HCT116 (cell line): ENCODE results near the gene SRGAP1. TPM values are rescaled to one million over a fixed set of nuclear protein-coding genes. Genes with fewer than 3 reads are reported as not detected.

Source experiments
- ATAC-seq: fragments of 200-7000 bp; cut with Tn5 transposase; 2 replicates; pipeline ENCODE4 v1.9.1; 2020; ENCODE audit warnings: mild to moderate bottlenecking, moderate library complexity
- BruUV-seq: library from RNA; stranded (reverse); fragments of 400-500 nt; replicated peaks from 2 replicates; lab custom pipeline; 2021; lab: Mats Ljungman, UMichigan
- CTCF ChIA-PET: fragments of 300-600 bp; sonication (Branson Sonifier 250); formaldehyde crosslinking; loops from one replicate; lab custom pipeline; 2021; ENCODE audit warnings: antibody characterized with exemption; lab: Charles Lee
- POLR2A ChIA-PET: fragments of 300-600, 350-600 bp; sonication (Branson Sonifier 250); formaldehyde crosslinking; loops from one replicate; lab custom pipeline; 2021; ENCODE audit warnings: antibody characterized with exemption; lab: Charles Lee
- RAD21 ChIA-PET, 2 experiments: fragments of 300-600 bp; sonication (Branson Sonifier 250); formaldehyde crosslinking; loops; one replicate each; lab custom pipeline; 2023; ENCODE audit warnings: low total read pairs in 2 of 2; ENCODE audit not compliant: uncharacterized antibody in 2 of 2, unreplicated experiment in 2 of 2, low non-redundant PET in 1 of 2; lab: Charles Lee
- DNase-seq: peaks from one replicate; pipeline ENCODE4 v3.0.0-alpha.2; 2010; ENCODE audit warnings: low read depth, low spot score
- H2AFZ ChIP-seq: fragments of 200-600 bp; shearing (Covaris generic), sonication (generic); 2 replicates; pipeline ENCODE4 v1.6.1; 2017; ENCODE audit warnings: low read depth, mixed run types, mixed read lengths, antibody characterized with exemption, low read length; ENCODE audit not compliant: poor library complexity, severe bottlenecking
- H3K27ac ChIP-seq: 2 replicates; pipeline ENCODE4 v1.5.1; 2012; ENCODE audit warnings: low read depth, low read length
- H3K27me3 ChIP-seq: fragments of 200-600 bp; sonication (generic); 2 replicates; pipeline ENCODE4 v1.6.1; 2016; ENCODE audit warnings: mixed run types, low read length, mixed read lengths; ENCODE audit not compliant: insufficient read depth
- H3K36me3 ChIP-seq, 2 experiments: fragments of 200-500 bp in 1 of 2; fragments of 200-600 bp in 1 of 2; sonication (Bioruptor generic) in 1 of 2; sonication (generic) in 1 of 2; 2 replicates each; pipeline versions ENCODE4 v1.5.1 to v1.6.1; 2014 to 2016; ENCODE audit warnings: low read length in 2 of 2, inconsistent platforms in 1 of 2, mixed read lengths in 1 of 2, mixed run types in 1 of 2; ENCODE audit not compliant: insufficient read depth in 2 of 2, control insufficient read depth in 1 of 2
- H3K4me1 ChIP-seq, 2 experiments: fragments of 200-600 bp in 1 of 2; sonication (generic) in 1 of 2; 2 replicates each; pipeline versions ENCODE4 v1.5.1 to v1.6.1; 2012 to 2017; ENCODE audit warnings: low read length in 2 of 2, inconsistent platforms in 1 of 2, mild to moderate bottlenecking in 1 of 2, mixed read lengths in 1 of 2, mixed run types in 1 of 2, moderate library complexity in 1 of 2; ENCODE audit not compliant: insufficient read depth in 2 of 2, control insufficient read depth in 1 of 2
- H3K4me2 ChIP-seq: fragments of 200-600 bp; sonication (generic); 2 replicates; pipeline ENCODE4 v1.6.1; 2017; ENCODE audit warnings: mixed run types, low read length, mixed read lengths
- H3K4me3 ChIP-seq, 2 experiments: fragments of 200-600 bp in 1 of 2; sonication (generic) in 1 of 2; replicated peaks in 1 of 2; 2 replicates each; pipeline ENCODE4 v1.5.1; 2011 to 2016; ENCODE audit warnings: low read length in 2 of 2, control low read depth in 1 of 2, low read depth in 1 of 2, mild to moderate bottlenecking in 1 of 2, mixed read lengths in 1 of 2, mixed run types in 1 of 2
- H3K79me2 ChIP-seq: fragments of 200-600 bp; sonication (generic); 2 replicates; pipeline ENCODE4 v1.6.1; 2017; ENCODE audit warnings: mild to moderate bottlenecking, mixed run types, low read length, moderate library complexity, mixed read lengths; ENCODE audit not compliant: insufficient read depth
- H3K9ac ChIP-seq: fragments of 200-600 bp; sonication (generic); 2 replicates; pipeline ENCODE4 v1.6.1; 2016; ENCODE audit warnings: low read length, mixed read lengths
- H3K9me2 ChIP-seq: fragments of 200-600 bp; sonication (generic), shearing (Covaris generic); 2 replicates; pipeline ENCODE4 v1.6.1; 2017; ENCODE audit warnings: mixed run types, mild to moderate bottlenecking, moderate library complexity; ENCODE audit not compliant: insufficient read depth
- H3K9me3 ChIP-seq, 2 experiments: fragments of 200-500 bp in 1 of 2; fragments of 200-600 bp in 1 of 2; sonication (Bioruptor generic) in 1 of 2; sonication (generic) in 1 of 2; 2 replicates each; pipeline ENCODE4 v1.6.1; 2014 to 2017; ENCODE audit warnings: low read length in 2 of 2, mixed read lengths in 2 of 2, inconsistent platforms in 1 of 2, low read depth in 1 of 2, mild to moderate bottlenecking in 1 of 2, mixed run types in 1 of 2, moderate library complexity in 1 of 2; ENCODE audit not compliant: control insufficient read depth in 1 of 2, insufficient read depth in 1 of 2
- H4K20me1 ChIP-seq: fragments of 200-600 bp; sonication (generic), shearing (Covaris generic); 2 replicates; pipeline ENCODE4 v1.6.1; 2017; ENCODE audit warnings: mixed run types, mild to moderate bottlenecking, moderate library complexity; ENCODE audit not compliant: insufficient read depth
- ATF3 ChIP-seq: IDR thresholded peaks from 2 replicates; pipeline ENCODE4 v1.6.1; 2012
- CBX3 ChIP-seq: IDR thresholded peaks from 2 replicates; pipeline ENCODE4 v1.6.1; 2012; ENCODE audit warnings: low read depth
- CEBPB ChIP-seq: IDR thresholded peaks from 2 replicates; pipeline ENCODE4 v1.6.1; 2012; ENCODE audit warnings: low read depth
- CTCF ChIP-seq, 3 experiments: fragments of 200-600 bp in 1 of 3; sonication (generic) in 1 of 3; IDR thresholded peaks in 2 of 3; conservative IDR thresholded peaks in 1 of 3; 2 replicates each; pipeline ENCODE4 v1.5.1; 2012 to 2017; ENCODE audit warnings: low read depth in 2 of 3, low read length in 2 of 3, antibody characterized with exemption in 1 of 3, borderline replicate concordance in 1 of 3, control low read depth in 1 of 3, mild to moderate bottlenecking in 1 of 3, mixed read lengths in 1 of 3, mixed run types in 1 of 3, moderate library complexity in 1 of 3; ENCODE audit not compliant: insufficient read depth in 1 of 3
- EGR1 ChIP-seq: IDR thresholded peaks from 2 replicates; pipeline ENCODE4 v1.6.1; 2012; ENCODE audit warnings: low read depth
- EZH2 ChIP-seq: fragments of 200-600 bp; sonication (generic); IDR thresholded peaks from 2 replicates; pipeline ENCODE4 v1.6.1; 2017; ENCODE audit warnings: antibody characterized with exemption, mixed run types
- EZH2phosphoT487 ChIP-seq: fragments of 200-600 bp; IDR thresholded peaks from 2 replicates; pipeline ENCODE4 v1.6.1; 2018; ENCODE audit warnings: antibody characterized with exemption, borderline replicate concordance
- FOSL1 ChIP-seq: IDR thresholded peaks from 2 replicates; pipeline ENCODE4 v1.6.1; 2012; ENCODE audit warnings: low read depth
- JUND ChIP-seq: IDR thresholded peaks from 2 replicates; pipeline ENCODE4 v1.6.1; 2012
- POLR2A ChIP-seq: IDR thresholded peaks from 2 replicates; pipeline ENCODE4 v1.7.0; 2011; ENCODE audit warnings: borderline replicate concordance; ENCODE audit not compliant: insufficient read depth, insufficient read length; ENCODE audit errors: extremely low read depth
- RAD21 ChIP-seq: IDR thresholded peaks from 2 replicates; pipeline ENCODE4 v1.6.1; 2012; ENCODE audit warnings: low read depth, mild to moderate bottlenecking
- REST ChIP-seq: IDR thresholded peaks from 2 replicates; pipeline ENCODE4 v1.6.1; 2012; ENCODE audit warnings: low read depth
- SIN3A ChIP-seq: IDR thresholded peaks from 2 replicates; pipeline ENCODE4 v1.6.1; 2012; ENCODE audit warnings: low read depth
- SP1 ChIP-seq: IDR thresholded peaks from 2 replicates; pipeline ENCODE4 v1.6.1; 2012; ENCODE audit warnings: low read depth
- TCF7L2 ChIP-seq: IDR thresholded peaks from 2 replicates; pipeline ENCODE4 v1.7.0; 2011; ENCODE audit warnings: borderline replicate concordance, inconsistent platforms; ENCODE audit not compliant: insufficient read depth, insufficient read length; ENCODE audit errors: extremely low read depth
- YY1 ChIP-seq: IDR thresholded peaks from 2 replicates; pipeline ENCODE4 v1.6.1; 2011; ENCODE audit warnings: low read length, low read depth, moderate library complexity, mild to moderate bottlenecking; ENCODE audit not compliant: insufficient replicate concordance; ENCODE audit errors: extremely low read depth
- ZFX ChIP-seq: fragments of 450-650 bp; IDR thresholded peaks from 2 replicates; pipeline ENCODE4 v1.6.1; 2017
- ZNF274 ChIP-seq: fragments of 200-500 bp; sonication (Bioruptor generic); IDR thresholded peaks from 2 replicates; pipeline ENCODE4 v1.6.1; 2014; ENCODE audit warnings: mild to moderate bottlenecking, low read depth, low read length, inconsistent platforms
- intact Hi-C: fragments of 100-400 bp; cut with micrococcal nuclease; formaldehyde crosslinking; loops from 2 replicates; pipeline ENCODE4 v1.10.0; 2022
- total RNA-seq: library from RNA; stranded (reverse); gene quantifications from one replicate; pipeline ENCODE4 v1.2.1, GENCODE V29; 2021; ENCODE audit not compliant: unreplicated experiment
- TF ChIP-seq, protein P1 (sequence below): IDR thresholded peaks from 2 replicates; pipeline ENCODE4 v1.6.1; 2012
- TF ChIP-seq, protein P2 (sequence below): IDR thresholded peaks from 2 replicates; pipeline ENCODE4 v1.6.1; 2011; ENCODE audit warnings: mild to moderate bottlenecking, low read length, moderate library complexity; ENCODE audit not compliant: insufficient replicate concordance; ENCODE audit errors: extremely low read depth

The SRGAP1 gene
- total RNA-seq, 1 experiment from 2014 or later, result 16.6 TPM

DNA sequence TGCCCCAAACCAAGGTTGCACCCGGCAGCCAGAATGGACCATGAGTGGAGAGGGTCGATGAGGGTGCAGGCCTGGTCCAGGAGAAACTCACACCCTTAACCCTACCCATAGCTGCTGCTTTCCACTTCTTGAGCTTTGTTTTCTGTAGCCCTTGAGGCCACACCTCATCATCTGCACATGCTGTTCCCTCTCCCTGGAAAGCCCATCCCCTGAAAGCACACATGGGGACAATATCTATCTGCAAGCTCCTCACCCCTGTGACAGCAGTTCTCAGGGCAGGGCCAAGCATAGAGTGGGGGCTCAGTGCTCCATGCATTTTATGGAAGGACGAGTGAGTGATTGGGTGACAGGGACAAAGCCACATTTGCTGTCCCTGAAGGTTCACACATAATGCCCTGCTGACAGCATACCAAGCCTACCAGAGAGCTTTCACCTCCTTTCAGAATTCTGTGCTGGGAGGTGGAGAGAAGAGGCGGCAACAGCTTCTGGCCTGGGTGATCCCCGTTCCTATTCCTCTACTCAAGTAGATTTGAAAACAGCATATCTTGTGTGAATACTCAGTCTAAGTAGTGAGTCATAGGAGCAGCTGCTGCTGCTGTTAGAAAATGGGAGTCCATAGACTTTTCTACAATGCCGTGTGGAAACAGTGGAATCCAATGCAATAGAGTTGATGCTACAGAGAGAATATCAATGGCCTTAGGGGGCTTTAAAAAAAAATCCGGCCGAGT is 44.6 kb downstream of the SRGAP1 start:
- no TSS peak for BruUV-seq
- ChIA-PET CTCF (no interaction called here), RAD21 (interaction anchor here in 1 of 2 experiments (0.6 kb wide), 1 partner anchor 58 kb away, joined by 3 read pairs; no protein-coding TSS in a partner anchor)
- Histone ChIP-seq H3K79me2 (peaks cover 47% of the 10 kb centered on the region), H3K27ac (no peak overlapping the region)
- no peak for ATAC-seq
- intact Hi-C loops, result no loop called here
- TF ChIP-seq SP1 (no peak), FOSL1 (no peak), POLR2A (no peak), YY1 (no peak), JUND (no peak), REST (no peak), SIN3A (no peak), EZH2phosphoT487 (no peak), ZNF274 (no peak), CEBPB (no peak), TCF7L2 (no peak), CTCF (IDR thresholded peaks at IDR 0.05 in 2 of 3, conservative IDR thresholded peaks at IDR 0.05 in 1 of 3; ENCODE audit: borderline replicate concordance in 1 of 3, insufficient read depth in 1 of 3, low read depth in 2 of 3, low read length in 2 of 3) (no peak), RAD21 (no peak), ATF3 (no peak), EZH2 (no peak), EGR1 (no peak), ZFX (no peak), CBX3 (no peak)
- TF ChIP-seq, protein P1, sequence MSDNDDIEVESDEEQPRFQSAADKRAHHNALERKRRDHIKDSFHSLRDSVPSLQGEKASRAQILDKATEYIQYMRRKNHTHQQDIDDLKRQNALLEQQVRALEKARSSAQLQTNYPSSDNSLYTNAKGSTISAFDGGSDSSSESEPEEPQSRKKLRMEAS, result no peak
- TF ChIP-seq, protein P2, sequence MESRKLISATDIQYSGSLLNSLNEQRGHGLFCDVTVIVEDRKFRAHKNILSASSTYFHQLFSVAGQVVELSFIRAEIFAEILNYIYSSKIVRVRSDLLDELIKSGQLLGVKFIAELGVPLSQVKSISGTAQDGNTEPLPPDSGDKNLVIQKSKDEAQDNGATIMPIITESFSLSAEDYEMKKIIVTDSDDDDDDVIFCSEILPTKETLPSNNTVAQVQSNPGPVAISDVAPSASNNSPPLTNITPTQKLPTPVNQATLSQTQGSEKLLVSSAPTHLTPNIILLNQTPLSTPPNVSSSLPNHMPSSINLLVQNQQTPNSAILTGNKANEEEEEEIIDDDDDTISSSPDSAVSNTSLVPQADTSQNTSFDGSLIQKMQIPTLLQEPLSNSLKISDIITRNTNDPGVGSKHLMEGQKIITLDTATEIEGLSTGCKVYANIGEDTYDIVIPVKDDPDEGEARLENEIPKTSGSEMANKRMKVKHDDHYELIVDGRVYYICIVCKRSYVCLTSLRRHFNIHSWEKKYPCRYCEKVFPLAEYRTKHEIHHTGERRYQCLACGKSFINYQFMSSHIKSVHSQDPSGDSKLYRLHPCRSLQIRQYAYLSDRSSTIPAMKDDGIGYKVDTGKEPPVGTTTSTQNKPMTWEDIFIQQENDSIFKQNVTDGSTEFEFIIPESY, result no peak
- TF ChIP-seq, all 23 proteins: peak for 0
- no peak overlapping the region for H3K4me3 ChIP-seq
- POLR2A ChIA-PET, result no interaction called here
- H3K9me3 ChIP-seq, result no peaks in the 10 kb centered on the region
- no peaks in the 10 kb centered on the region for H3K9me2 ChIP-seq
- no peak for DNase-seq
- no peaks in the 10 kb centered on the region for H4K20me1 ChIP-seq
- peaks cover 0 to 6% of the 10 kb centered on the region in 2 experiments; a peak in 1 of 4 replicates for H3K4me1 ChIP-seq
- H2AFZ ChIP-seq, result no peak overlapping the region
- H3K4me2 ChIP-seq, result no peak overlapping the region
- no peaks in the 10 kb centered on the region for H3K27me3 ChIP-seq
- H3K9ac ChIP-seq, result no peak overlapping the region
- 0 out of 4 replicates have a peak, but pooled peaks cover 0 to 2% of the 10 kb centered on the region in 2 experiments for H3K36me3 ChIP-seq
